MCF 10A (cell line): Measurements from ENCODE around the gene PACRG. TPM values are rescaled to one million over a fixed set of nuclear protein-coding genes. Genes with fewer than 3 reads are reported as not detected.

Experiments used
- BruUV-seq: library from RNA; stranded (reverse); fragments of 400-500 nt; replicated peaks from 2 replicates; lab custom pipeline; 2021; lab: Mats Ljungman, UMichigan
- CTCF ChIA-PET: fragments of 300-600 bp; sonication (Branson Sonifier 250); formaldehyde crosslinking; extraction: SDS; loops from one replicate; lab custom pipeline; 2021; ENCODE audit warnings: antibody characterized with exemption, inconsistent platforms; lab: Yijun Ruan, JAX
- POLR2A ChIA-PET: fragments of 300-600, 350-650 bp; sonication (Branson Sonifier 250); formaldehyde crosslinking; extraction: SDS; loops from one replicate; lab custom pipeline; 2020; ENCODE audit warnings: antibody characterized with exemption, inconsistent platforms; lab: Yijun Ruan, JAX
- DNase-seq: peaks from one replicate; pipeline ENCODE4 v3.0.0-alpha.2; 2018; ENCODE audit not compliant: unreplicated experiment
- H3K27ac Mint-ChIP-seq: one replicate; pipeline ENCODE4 v1.8.0; 2022; ENCODE audit warnings: mild to moderate bottlenecking, low read depth, mixed read lengths; ENCODE audit not compliant: unreplicated experiment
- H3K27me3 Mint-ChIP-seq: one replicate; pipeline ENCODE4 v1.8.0; 2022; ENCODE audit warnings: mixed read lengths; ENCODE audit not compliant: insufficient read depth, unreplicated experiment
- H3K36me3 Mint-ChIP-seq: one replicate; pipeline ENCODE4 v1.8.0; 2022; ENCODE audit warnings: mild to moderate bottlenecking, moderate library complexity, mixed read lengths; ENCODE audit not compliant: insufficient read depth, unreplicated experiment
- H3K4me1 Mint-ChIP-seq: one replicate; pipeline ENCODE4 v1.8.0; 2022; ENCODE audit warnings: mixed read lengths; ENCODE audit not compliant: insufficient read depth, unreplicated experiment
- H3K4me3 Mint-ChIP-seq: one replicate; pipeline ENCODE4 v1.8.0; 2022; ENCODE audit warnings: mild to moderate bottlenecking, moderate library complexity, mixed read lengths; ENCODE audit not compliant: unreplicated experiment
- H3K9me3 Mint-ChIP-seq: one replicate; pipeline ENCODE4 v1.8.0; 2022; ENCODE audit warnings: mixed read lengths; ENCODE audit not compliant: unreplicated experiment
- CTCF ChIP-seq: fragments of 200-600 bp; IDR thresholded peaks from one replicate; pipeline ENCODE4 v1.8.0; 2022; ENCODE audit warnings: antibody characterized with exemption, mild to moderate bottlenecking; ENCODE audit not compliant: unreplicated experiment
- intact Hi-C: fragments of 100-400 bp; cut with micrococcal nuclease; formaldehyde crosslinking; loops from 2 replicates; pipeline ENCODE4 v1.14.1; 2022
- total RNA-seq: library from RNA; stranded (reverse); gene quantifications from 2 replicates; pipeline ENCODE4 v1.2.3, GENCODE V29; 2022

PACRG gene
- total RNA-seq, 1 experiment from 2014 or later: not detected

GRCh38 chr6:163328411-163328810 lies 600.6 kb downstream of the PACRG start:
- no TSS peak for BruUV-seq
- DNase-seq: no peak
- Mint-ChIP-seq H3K4me1 (no peaks in the 10 kb centered on the region), H3K27me3 (no peaks in the 10 kb centered on the region), H3K27ac (no peak overlapping the region), H3K4me3 (no peak overlapping the region), H3K9me3 (no peaks in the 10 kb centered on the region), H3K36me3 (no peaks in the 10 kb centered on the region)
- intact Hi-C loops: no loop called here
- CTCF ChIA-PET: interaction anchor here (0.6 kb wide), 1 partner anchor 516 kb away, joined by 6 read pairs; no protein-coding TSS in a partner anchor
- TF ChIP-seq CTCF: no peak
- POLR2A ChIA-PET: no interaction called here

GRCh38 chr6:163329991-163330390 lies 602.2 kb downstream of the PACRG start:
- ChIA-PET CTCF (interaction anchor here (0.6 kb wide), 2 partner anchors 353 to 714 kb away, joined by 3 read pairs; no protein-coding TSS in a partner anchor), POLR2A (no interaction called here)
- no peaks in the 10 kb centered on the region for H3K27me3 Mint-ChIP-seq
- no peaks in the 10 kb centered on the region for H3K9me3 Mint-ChIP-seq
- intact Hi-C loops: no loop called here
- H3K27ac Mint-ChIP-seq: no peak overlapping the region
- H3K4me3 Mint-ChIP-seq: no peak overlapping the region
- no peak for TF ChIP-seq CTCF
- no peaks in the 10 kb centered on the region for H3K36me3 Mint-ChIP-seq
- no peak for DNase-seq
- no peaks in the 10 kb centered on the region for H3K4me1 Mint-ChIP-seq
- no TSS peak for BruUV-seq

- intact Hi-C loops: no loop called here
- Mint-ChIP-seq H3K36me3 (no peaks in the 10 kb centered on the region), H3K27ac (no peak overlapping the region), H3K4me1 (no peaks in the 10 kb centered on the region), H3K4me3 (no peak overlapping the region), H3K27me3 (no peaks in the 10 kb centered on the region), H3K9me3 (no peaks in the 10 kb centered on the region)
- CTCF ChIA-PET: interaction anchor here (0.6 kb wide), 1 partner anchor 36 kb away, joined by 3 read pairs; no protein-coding TSS in a partner anchor
- POLR2A ChIA-PET: no interaction called here
- no peak for DNase-seq
- no TSS peak for BruUV-seq
- TF ChIP-seq CTCF: no peak
These were observed 603.5 kb downstream of the PACRG start for GRCh38 chr6:163331245-163331644.

- DNase-seq: no peak
- intact Hi-C loops: no loop called here
These were observed 604.8 kb downstream of the PACRG start for GRCh38 chr6:163332575-163332974.

More at GRCh38 chr6:163332575-163332974, 604.8 kb downstream of the PACRG start:
- H3K4me1 Mint-ChIP-seq: no peaks in the 10 kb centered on the region
- H3K27ac Mint-ChIP-seq: no peak overlapping the region
- no peak overlapping the region for H3K4me3 Mint-ChIP-seq
- ChIA-PET POLR2A (no interaction called here), CTCF (interaction anchor here (0.6 kb wide), 1 partner anchor 155 kb away, joined by 3 read pairs; no protein-coding TSS in a partner anchor)
- H3K9me3 Mint-ChIP-seq: no peaks in the 10 kb centered on the region
- TF ChIP-seq CTCF: no peak
- no TSS peak for BruUV-seq
- H3K36me3 Mint-ChIP-seq: no peaks in the 10 kb centered on the region
- H3K27me3 Mint-ChIP-seq: no peaks in the 10 kb centered on the region
